Suprapubic skin (tissue), 3 donors: ENCODE measurements around the gene CLEC5A.

Experiments used
- POLR2A ChIP-seq, 2 donors: fragments of 450-650 bp; IDR thresholded peaks; one replicate each; pipeline ENCODE4 v1.6.1; 2017; ENCODE audit warnings: antibody characterized with exemption in 2 of 2, mild to moderate bottlenecking in 2 of 2, moderate library complexity in 2 of 2
- TF ChIP-seq, protein P1 (sequence below), 2 donors: fragments of 200-600 bp in 1 of 2; fragments of 450-650 bp in 1 of 2; sonication (generic) in 1 of 2; IDR thresholded peaks; one replicate each; pipeline ENCODE4 v1.5.1; 2016 to 2019; ENCODE audit warnings: antibody characterized with exemption in 2 of 2, mild to moderate bottlenecking in 1 of 2, moderate library complexity in 1 of 2

GRCh38 chr7:141973673-141974072 lies 26.9 kb upstream of the CLEC5A start, which contains the start of gene TAS2R38:
- TF ChIP-seq POLR2A (IDR thresholded peaks at IDR 0.05), result no peak
- TF ChIP-seq, protein P1, sequence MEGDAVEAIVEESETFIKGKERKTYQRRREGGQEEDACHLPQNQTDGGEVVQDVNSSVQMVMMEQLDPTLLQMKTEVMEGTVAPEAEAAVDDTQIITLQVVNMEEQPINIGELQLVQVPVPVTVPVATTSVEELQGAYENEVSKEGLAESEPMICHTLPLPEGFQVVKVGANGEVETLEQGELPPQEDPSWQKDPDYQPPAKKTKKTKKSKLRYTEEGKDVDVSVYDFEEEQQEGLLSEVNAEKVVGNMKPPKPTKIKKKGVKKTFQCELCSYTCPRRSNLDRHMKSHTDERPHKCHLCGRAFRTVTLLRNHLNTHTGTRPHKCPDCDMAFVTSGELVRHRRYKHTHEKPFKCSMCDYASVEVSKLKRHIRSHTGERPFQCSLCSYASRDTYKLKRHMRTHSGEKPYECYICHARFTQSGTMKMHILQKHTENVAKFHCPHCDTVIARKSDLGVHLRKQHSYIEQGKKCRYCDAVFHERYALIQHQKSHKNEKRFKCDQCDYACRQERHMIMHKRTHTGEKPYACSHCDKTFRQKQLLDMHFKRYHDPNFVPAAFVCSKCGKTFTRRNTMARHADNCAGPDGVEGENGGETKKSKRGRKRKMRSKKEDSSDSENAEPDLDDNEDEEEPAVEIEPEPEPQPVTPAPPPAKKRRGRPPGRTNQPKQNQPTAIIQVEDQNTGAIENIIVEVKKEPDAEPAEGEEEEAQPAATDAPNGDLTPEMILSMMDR (IDR thresholded peaks at IDR 0.05), result no peak
